ENCODE measurements around the gene EYA2.

The EYA2 gene

GRCh38 chr20:46992640-46993035 lies 98.0 kb downstream of the EYA2 start:
- Histone ChIP-seq H3K4me1 (ENCODE audit: insufficient read depth, low read length, poor library complexity, severe bottlenecking) (no peaks in the 10 kb centered on the region), H3K79me2 (ENCODE audit: insufficient read depth, low read length) (no peaks in the 10 kb centered on the region), H3K4me3 (ENCODE audit: low read length, poor library complexity, severe bottlenecking) (no peak overlapping the region), H3K27me3 (ENCODE audit: insufficient read depth, low read length, poor library complexity, severe bottlenecking) (no peaks in the 10 kb centered on the region), H3K9me2 (replicated peaks; ENCODE audit: low read depth, low read length) (no peaks in the 10 kb centered on the region), H3K9ac (ENCODE audit: low read depth, low read length, poor library complexity, severe bottlenecking) (no peak overlapping the region), H2AFZ (ENCODE audit: low read length) (no peak overlapping the region), H3F3A (ENCODE audit: low read depth) (no peaks in the 10 kb centered on the region), H3K9me3 (ENCODE audit: insufficient read depth, low read depth, low read length) (no peaks in the 10 kb centered on the region), H4K20me1 (ENCODE audit: insufficient read depth, low read length, poor library complexity, severe bottlenecking) (no peaks in the 10 kb centered on the region), H3K4me2 (ENCODE audit: low read depth, low read length, poor library complexity, severe bottlenecking) (no peak overlapping the region), H3K36me3 (ENCODE audit: insufficient read depth, low read length) (no peaks in the 10 kb centered on the region)
- TF ChIP-seq EZH2phosphoT487 (IDR thresholded peaks at IDR 0.05; ENCODE audit: borderline replicate concordance): no peak
- TF ChIP-seq CTCF (conservative IDR thresholded peaks at IDR 0.05; ENCODE audit: low read length): no peak

GRCh38 chr20:46993465-46994095 lies 98.9 kb downstream of the EYA2 start:
- H3K9me3 ChIP-seq (ENCODE audit: insufficient read depth, low read depth, low read length): no peaks in the 10 kb centered on the region
- no peaks in the 10 kb centered on the region for H3K36me3 ChIP-seq (ENCODE audit: insufficient read depth, low read length)
- no peaks in the 10 kb centered on the region for H3F3A ChIP-seq (ENCODE audit: low read depth)
- no peaks in the 10 kb centered on the region for H3K9me2 ChIP-seq (replicated peaks; ENCODE audit: low read depth, low read length)
- TF ChIP-seq CTCF (conservative IDR thresholded peaks at IDR 0.05; ENCODE audit: low read length): no peak
- no peak for TF ChIP-seq EZH2phosphoT487 (IDR thresholded peaks at IDR 0.05; ENCODE audit: borderline replicate concordance)
- H3K27me3 ChIP-seq (ENCODE audit: insufficient read depth, low read length, poor library complexity, severe bottlenecking): no peaks in the 10 kb centered on the region
- H2AFZ ChIP-seq (ENCODE audit: low read length): no peak overlapping the region
- H3K4me2 ChIP-seq (ENCODE audit: low read depth, low read length, poor library complexity, severe bottlenecking): no peak overlapping the region
- H3K4me1 ChIP-seq (ENCODE audit: insufficient read depth, low read length, poor library complexity, severe bottlenecking): no peaks in the 10 kb centered on the region
- H4K20me1 ChIP-seq (ENCODE audit: insufficient read depth, low read length, poor library complexity, severe bottlenecking): no peaks in the 10 kb centered on the region
- no peak overlapping the region for H3K4me3 ChIP-seq (ENCODE audit: low read length, poor library complexity, severe bottlenecking)
- no peak overlapping the region for H3K9ac ChIP-seq (ENCODE audit: low read depth, low read length, poor library complexity, severe bottlenecking)
- no peaks in the 10 kb centered on the region for H3K79me2 ChIP-seq (ENCODE audit: insufficient read depth, low read length)

- no peaks in the 10 kb centered on the region for H4K20me1 ChIP-seq (ENCODE audit: insufficient read depth, low read length, poor library complexity, severe bottlenecking)
- no peaks in the 10 kb centered on the region for H3K27me3 ChIP-seq (ENCODE audit: insufficient read depth, low read length, poor library complexity, severe bottlenecking)
- no peak overlapping the region for H3K4me2 ChIP-seq (ENCODE audit: low read depth, low read length, poor library complexity, severe bottlenecking)
- no peaks in the 10 kb centered on the region for H3K9me2 ChIP-seq (replicated peaks; ENCODE audit: low read depth, low read length)
- H3K79me2 ChIP-seq (ENCODE audit: insufficient read depth, low read length): no peaks in the 10 kb centered on the region
- H3K9me3 ChIP-seq (ENCODE audit: insufficient read depth, low read depth, low read length): no peaks in the 10 kb centered on the region
- no peaks in the 10 kb centered on the region for H3K4me1 ChIP-seq (ENCODE audit: insufficient read depth, low read length, poor library complexity, severe bottlenecking)
- H3K9ac ChIP-seq (ENCODE audit: low read depth, low read length, poor library complexity, severe bottlenecking): no peak overlapping the region
- no peak for TF ChIP-seq EZH2phosphoT487 (IDR thresholded peaks at IDR 0.05; ENCODE audit: borderline replicate concordance)
- TF ChIP-seq CTCF (conservative IDR thresholded peaks at IDR 0.05; ENCODE audit: low read length): no peak
- H3K36me3 ChIP-seq (ENCODE audit: insufficient read depth, low read length): no peaks in the 10 kb centered on the region
- no peak overlapping the region for H3K4me3 ChIP-seq (ENCODE audit: low read length, poor library complexity, severe bottlenecking)
- H2AFZ ChIP-seq (ENCODE audit: low read length): no peak overlapping the region
- no peaks in the 10 kb centered on the region for H3F3A ChIP-seq (ENCODE audit: low read depth)
Observed at GRCh38 chr20:46994341-46994740, 99.7 kb downstream of the EYA2 start.

All from Loucy (cell line).